ENCODE measurements around the gene RIC1. TPM values are rescaled to one million over a fixed set of nuclear protein-coding genes. Genes with fewer than 3 reads are reported as not detected.

The RIC1 gene
- total and polyA plus RNA-seq, 2 of the 13 experiments (the other 11 are each of a cell fraction or from before 2014, with no cell fraction given), result 18.2 to 19.0 TPM

- TF ChIP-seq RERE (CRISPR knock-in tag; IDR thresholded peaks at IDR 0.05; ENCODE audit: low read depth) (no peak), ZFP1 (CRISPR knock-in tag; IDR thresholded peaks at IDR 0.05) (no peak), ZFP41 (CRISPR knock-in tag; IDR thresholded peaks at IDR 0.05; ENCODE audit: borderline replicate concordance) (no peak), POGK (CRISPR knock-in tag; conservative IDR thresholded peaks at IDR 0.05) (no peak), EEA1 (CRISPR knock-in tag; IDR thresholded peaks at IDR 0.05; ENCODE audit: borderline replicate concordance) (peak; percentile 84; the same call in 1 of the 2 replicates), NCOR1 (IDR thresholded peaks at IDR 0.05; ENCODE audit: borderline replicate concordance, low read length) (no peak), ZMYM3 (CRISPR knock-in tag; IDR thresholded peaks at IDR 0.05) (no peak), SNRNP70 (IDR thresholded peaks at IDR 0.05; ENCODE audit: low read depth, low read length) (no peak), ZNF558 (CRISPR knock-in tag; IDR thresholded peaks at IDR 0.05; ENCODE audit: borderline replicate concordance) (no peak; the same call in 1 of the 2 replicates), RBFOX2 (IDR thresholded peaks at IDR 0.05; ENCODE audit: low read depth, low read length) (peak; percentile 9; the same call in 1 of the 2 replicates), PATZ1 (CRISPR knock-in tag; IDR thresholded peaks at IDR 0.05) (no peak), ZNF709 (CRISPR knock-in tag; IDR thresholded peaks at IDR 0.05) (no peak), RNF219 (CRISPR knock-in tag; IDR thresholded peaks at IDR 0.05) (no peak)
- TF ChIP-seq, protein P1, sequence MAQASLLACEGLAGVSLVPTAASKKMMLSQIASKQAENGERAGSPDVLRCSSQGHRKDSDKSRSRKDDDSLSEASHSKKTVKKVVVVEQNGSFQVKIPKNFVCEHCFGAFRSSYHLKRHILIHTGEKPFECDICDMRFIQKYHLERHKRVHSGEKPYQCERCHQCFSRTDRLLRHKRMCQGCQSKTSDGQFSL (CRISPR knock-in tag; IDR thresholded peaks at IDR 0.05), result no peak
- TF ChIP-seq, protein P2, sequence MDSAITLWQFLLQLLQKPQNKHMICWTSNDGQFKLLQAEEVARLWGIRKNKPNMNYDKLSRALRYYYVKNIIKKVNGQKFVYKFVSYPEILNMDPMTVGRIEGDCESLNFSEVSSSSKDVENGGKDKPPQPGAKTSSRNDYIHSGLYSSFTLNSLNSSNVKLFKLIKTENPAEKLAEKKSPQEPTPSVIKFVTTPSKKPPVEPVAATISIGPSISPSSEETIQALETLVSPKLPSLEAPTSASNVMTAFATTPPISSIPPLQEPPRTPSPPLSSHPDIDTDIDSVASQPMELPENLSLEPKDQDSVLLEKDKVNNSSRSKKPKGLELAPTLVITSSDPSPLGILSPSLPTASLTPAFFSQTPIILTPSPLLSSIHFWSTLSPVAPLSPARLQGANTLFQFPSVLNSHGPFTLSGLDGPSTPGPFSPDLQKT (CRISPR knock-in tag; IDR thresholded peaks at IDR 0.05; ENCODE audit: borderline replicate concordance), result no peak
These were observed 589 bp downstream of the RIC1 start (continued) for GRCh38 chr9:5629312-5630080.
